ENCODE measurements around the gene SELENOI. TPM values are rescaled to one million over a fixed set of nuclear protein-coding genes. Genes with fewer than 3 reads are reported as not detected.
"Not testable (repeated sequence)": the region's sequence is repeated elsewhere in the genome, so short reads cannot be mapped to it uniquely, and the experiment has no call there.

SELENOI gene
- total and polyA plus RNA-seq, 2 donors: 4.6 to 9.1 TPM

GRCh38 chr2:26359886-26360473 is 14.0 kb downstream of the SELENOI start:
- WGBS: 94% methylated on average over 4 of the region's 4 CpGs
- Histone ChIP-seq H3K27ac (ENCODE audit: low read depth in 1 of 2, low read length in 1 of 2) (no peak overlapping the region), H3K36me3 (ENCODE audit: control insufficient read depth in 2 of 2, insufficient read depth in 2 of 2, low read length in 1 of 2) (peaks cover 3 to 16% of the 10 kb centered on the region in 2 donors), H3K27me3 (ENCODE audit: control insufficient read depth in 2 of 2, insufficient read depth in 1 of 2, low read length in 1 of 2) (no peaks in the 10 kb centered on the region), H3K4me1 (ENCODE audit: control insufficient read depth in 2 of 2, insufficient read depth in 2 of 2, low read length in 2 of 2) (no peaks in the 10 kb centered on the region), H3K4me3 (ENCODE audit: low read length in 2 of 2) (no peak overlapping the region), H3K9me3 (ENCODE audit: control insufficient read depth in 2 of 2, insufficient read depth in 1 of 2, low read length in 1 of 2) (no peaks in the 10 kb centered on the region)
- no peak for DNase-seq (ENCODE audit: low read depth in 6 of 9, low spot score in 9 of 9)

GRCh38 chr2:26363323-26363722 is 17.4 kb downstream of the SELENOI start:
- 93% methylated on average over 4 of the region's 4 CpGs for WGBS
- no peak for DNase-seq (ENCODE audit: low read depth in 6 of 9, low spot score in 9 of 9)

GRCh38 chr2:26363958-26364357 is 18.0 kb downstream of the SELENOI start:
- peaks cover 0 to 16% of the 10 kb centered on the region in 2 donors for H3K36me3 ChIP-seq (ENCODE audit: control insufficient read depth in 2 of 2, insufficient read depth in 2 of 2, low read length in 1 of 2)
- H3K9me3 ChIP-seq (ENCODE audit: control insufficient read depth in 2 of 2, insufficient read depth in 1 of 2, low read length in 1 of 2): no peaks in the 10 kb centered on the region
- H3K4me1 ChIP-seq (ENCODE audit: control insufficient read depth in 2 of 2, insufficient read depth in 2 of 2, low read length in 2 of 2): no peaks in the 10 kb centered on the region
- no peak for DNase-seq (ENCODE audit: low read depth in 6 of 9, low spot score in 9 of 9)
- H3K27me3 ChIP-seq (ENCODE audit: control insufficient read depth in 2 of 2, insufficient read depth in 1 of 2, low read length in 1 of 2): no peaks in the 10 kb centered on the region
- H3K27ac ChIP-seq (ENCODE audit: low read depth in 1 of 2, low read length in 1 of 2): no peak overlapping the region
- 98% methylated on average over 3 of the region's 3 CpGs for WGBS
- no peak overlapping the region for H3K4me3 ChIP-seq (ENCODE audit: low read length in 2 of 2)

More at GRCh38 chr2:26363323-26363722, 17.4 kb downstream of the SELENOI start:
- Histone ChIP-seq H3K27me3 (ENCODE audit: control insufficient read depth in 2 of 2, insufficient read depth in 1 of 2, low read length in 1 of 2) (no peaks in the 10 kb centered on the region), H3K9me3 (ENCODE audit: control insufficient read depth in 2 of 2, insufficient read depth in 1 of 2, low read length in 1 of 2) (no peaks in the 10 kb centered on the region), H3K4me1 (ENCODE audit: control insufficient read depth in 2 of 2, insufficient read depth in 2 of 2, low read length in 2 of 2) (no peaks in the 10 kb centered on the region), H3K4me3 (ENCODE audit: low read length in 2 of 2) (no peak overlapping the region), H3K36me3 (ENCODE audit: control insufficient read depth in 2 of 2, insufficient read depth in 2 of 2, low read length in 1 of 2) (peaks cover under 1 to 16% of the 10 kb centered on the region in 2 donors), H3K27ac (ENCODE audit: low read depth in 1 of 2, low read length in 1 of 2) (no peak overlapping the region)

GRCh38 chr2:26364669-26365068 is 18.7 kb downstream of the SELENOI start:
- Histone ChIP-seq H3K36me3 (ENCODE audit: control insufficient read depth in 2 of 2, insufficient read depth in 2 of 2, low read length in 1 of 2) (peaks cover 0 to 22% of the 10 kb centered on the region in 2 donors), H3K9me3 (ENCODE audit: control insufficient read depth in 2 of 2, insufficient read depth in 1 of 2, low read length in 1 of 2) (no peaks in the 10 kb centered on the region), H3K27ac (ENCODE audit: low read depth in 1 of 2, low read length in 1 of 2) (no peak overlapping the region), H3K27me3 (ENCODE audit: control insufficient read depth in 2 of 2, insufficient read depth in 1 of 2, low read length in 1 of 2) (no peaks in the 10 kb centered on the region), H3K4me3 (ENCODE audit: low read length in 2 of 2) (no peak overlapping the region), H3K4me1 (ENCODE audit: control insufficient read depth in 2 of 2, insufficient read depth in 2 of 2, low read length in 2 of 2) (no peaks in the 10 kb centered on the region)
- WGBS: 96% methylated on average over 4 of the region's 4 CpGs
- DNase-seq (ENCODE audit: low read depth in 6 of 9, low spot score in 9 of 9): no peak

GRCh38 chr2:26366957-26367356 is 21.0 kb downstream of the SELENOI start:
- H3K36me3 ChIP-seq (ENCODE audit: control insufficient read depth in 2 of 2, insufficient read depth in 2 of 2, low read length in 1 of 2): peaks cover 0 to 16% of the 10 kb centered on the region in 2 donors
- no peak overlapping the region for H3K4me3 ChIP-seq (ENCODE audit: low read length in 2 of 2)
- H3K27me3 ChIP-seq (ENCODE audit: control insufficient read depth in 2 of 2, insufficient read depth in 1 of 2, low read length in 1 of 2): no peaks in the 10 kb centered on the region
- no peak overlapping the region for H3K27ac ChIP-seq (ENCODE audit: low read depth in 1 of 2, low read length in 1 of 2)
- no peaks in the 10 kb centered on the region for H3K4me1 ChIP-seq (ENCODE audit: control insufficient read depth in 2 of 2, insufficient read depth in 2 of 2, low read length in 2 of 2)
- H3K9me3 ChIP-seq (ENCODE audit: control insufficient read depth in 2 of 2, insufficient read depth in 1 of 2, low read length in 1 of 2): no peaks in the 10 kb centered on the region
- 98% methylated on average over 5 of the region's 5 CpGs for WGBS
- DNase-seq (ENCODE audit: low read depth in 6 of 9, low spot score in 9 of 9): no peak

GRCh38 chr2:26369664-26370063 is 23.7 kb downstream of the SELENOI start:
- 48% methylated on average over 2 of the region's 2 CpGs for WGBS
- not testable (repeated sequence) for H3K4me1 ChIP-seq (ENCODE audit: control insufficient read depth in 2 of 2, insufficient read depth in 2 of 2, low read length in 2 of 2); H3K9me3 ChIP-seq (ENCODE audit: control insufficient read depth in 2 of 2, insufficient read depth in 1 of 2, low read length in 1 of 2); DNase-seq (ENCODE audit: low read depth in 6 of 9, low spot score in 9 of 9); H3K27me3 ChIP-seq (ENCODE audit: control insufficient read depth in 2 of 2, insufficient read depth in 1 of 2, low read length in 1 of 2); H3K27ac ChIP-seq (ENCODE audit: low read depth in 1 of 2, low read length in 1 of 2); H3K4me3 ChIP-seq (ENCODE audit: low read length in 2 of 2)
- H3K36me3 ChIP-seq (ENCODE audit: control insufficient read depth in 2 of 2, insufficient read depth in 2 of 2, low read length in 1 of 2): peaks cover 0 to 37% of the 10 kb centered on the region in 2 donors

- H3K36me3 ChIP-seq (ENCODE audit: control insufficient read depth in 2 of 2, insufficient read depth in 2 of 2, low read length in 1 of 2): peaks cover 0 to 46% of the 10 kb centered on the region in 2 donors
- not testable (repeated sequence) for DNase-seq (ENCODE audit: low read depth in 6 of 9, low spot score in 9 of 9); H3K27ac ChIP-seq (ENCODE audit: low read depth in 1 of 2, low read length in 1 of 2)
Observed at GRCh38 chr2:26370909-26371308, 25.0 kb downstream of the SELENOI start.

GRCh38 chr2:26376799-26377198 is 30.9 kb downstream of the SELENOI start:
- Histone ChIP-seq H3K36me3 (ENCODE audit: control insufficient read depth in 2 of 2, insufficient read depth in 2 of 2, low read length in 1 of 2) (peaks cover 4 to 44% of the 10 kb centered on the region in 2 donors), H3K4me1 (ENCODE audit: control insufficient read depth in 2 of 2, insufficient read depth in 2 of 2, low read length in 2 of 2) (no peaks in the 10 kb centered on the region), H3K27ac (ENCODE audit: low read depth in 1 of 2, low read length in 1 of 2) (no peak overlapping the region), H3K4me3 (ENCODE audit: low read length in 2 of 2) (no peak overlapping the region), H3K9me3 (ENCODE audit: control insufficient read depth in 2 of 2, insufficient read depth in 1 of 2, low read length in 1 of 2) (no peaks in the 10 kb centered on the region), H3K27me3 (ENCODE audit: control insufficient read depth in 2 of 2, insufficient read depth in 1 of 2, low read length in 1 of 2) (no peaks in the 10 kb centered on the region)
- WGBS: 86% methylated on average over 1 of the region's 1 CpG
- DNase-seq (ENCODE audit: low read depth in 6 of 9, low spot score in 9 of 9): peak in 1 of 9 donors; percentile 28

More at GRCh38 chr2:26370909-26371308, 25.0 kb downstream of the SELENOI start:
- H3K4me3 ChIP-seq (ENCODE audit: low read length in 2 of 2); H3K4me1 ChIP-seq (ENCODE audit: control insufficient read depth in 2 of 2, insufficient read depth in 2 of 2, low read length in 2 of 2); H3K27me3 ChIP-seq (ENCODE audit: control insufficient read depth in 2 of 2, insufficient read depth in 1 of 2, low read length in 1 of 2); H3K9me3 ChIP-seq (ENCODE audit: control insufficient read depth in 2 of 2, insufficient read depth in 1 of 2, low read length in 1 of 2): not testable (repeated sequence)
- 90% methylated on average over 15 of the region's 31 CpGs for WGBS

- Histone ChIP-seq H3K4me3 (ENCODE audit: low read length in 2 of 2) (no peak overlapping the region), H3K36me3 (ENCODE audit: control insufficient read depth in 2 of 2, insufficient read depth in 2 of 2, low read length in 1 of 2) (peaks cover 4 to 24% of the 10 kb centered on the region in 2 donors), H3K27me3 (ENCODE audit: control insufficient read depth in 2 of 2, insufficient read depth in 1 of 2, low read length in 1 of 2) (no peaks in the 10 kb centered on the region), H3K27ac (ENCODE audit: low read depth in 1 of 2, low read length in 1 of 2) (no peak overlapping the region), H3K4me1 (ENCODE audit: control insufficient read depth in 2 of 2, insufficient read depth in 2 of 2, low read length in 2 of 2) (no peaks in the 10 kb centered on the region), H3K9me3 (ENCODE audit: control insufficient read depth in 2 of 2, insufficient read depth in 1 of 2, low read length in 1 of 2) (no peaks in the 10 kb centered on the region)
- no peak for DNase-seq (ENCODE audit: low read depth in 6 of 9, low spot score in 9 of 9)
- over 99% methylated on average over 2 of the region's 2 CpGs for WGBS
Observed at GRCh38 chr2:26380281-26380680, 34.3 kb downstream of the SELENOI start.

Data from thymus (tissue), 11 donors.